B cell (primary cell): ENCODE data around the gene TLCD3B. TPM values are rescaled to one million over a fixed set of nuclear protein-coding genes. Genes with fewer than 3 reads are reported as not detected.

Experiments
- ATAC-seq: fragments of 200-7000 bp; cut with Tn5 transposase; one replicate; pipeline ENCODE4 v1.10.0; 2021; ENCODE audit warnings: low read depth, mild to moderate bottlenecking, moderate number of reproducible peaks, moderate library complexity
- CTCF ChIA-PET: fragments of 350-600 bp; sonication (Branson Sonifier 250); formaldehyde crosslinking; loops from one replicate; lab custom pipeline; 2021; ENCODE audit warnings: antibody characterized with exemption, inconsistent platforms; lab: Charles Lee
- POLR2A ChIA-PET: fragments of 350-600 bp; sonication (Branson Sonifier 250); formaldehyde crosslinking; loops from one replicate; lab custom pipeline; 2021; ENCODE audit warnings: antibody characterized with exemption; lab: Charles Lee
- DNase-seq: peaks from one replicate; pipeline ENCODE4 v3.0.0; 2013
- H2AFZ ChIP-seq: 2 replicates; pipeline ENCODE4 v1.6.1; 2012; ENCODE audit warnings: mild to moderate bottlenecking, low read depth, low read length; ENCODE audit not compliant: insufficient read depth, poor library complexity, severe bottlenecking
- H3K27ac ChIP-seq, 2 donors: 1 replicate in 1 of 2; 2 replicates in 1 of 2; pipeline ENCODE4 v1.5.1; 2012 to 2013; ENCODE audit warnings: low read length in 2 of 2, mild to moderate bottlenecking in 2 of 2, moderate library complexity in 1 of 2
- H3K27me3 ChIP-seq, 4 experiments: fragments of 200-600 bp in 1 of 4; sonication (generic) in 1 of 4; replicated peaks in 1 of 4; 1 replicate in 2 of 4; 2 replicates in 2 of 4; pipeline versions ENCODE4 v1.6.1 to v1.7.0; 2013 to 2016; ENCODE audit warnings: low read length in 3 of 4, mild to moderate bottlenecking in 2 of 4, mixed read lengths in 1 of 4, moderate library complexity in 1 of 4; ENCODE audit not compliant: insufficient read depth in 4 of 4, control insufficient read depth in 3 of 4; ENCODE audit errors: control extremely low read depth in 1 of 4
- H3K36me3 ChIP-seq, 2 experiments: replicated peaks in 1 of 2; 1 replicate in 1 of 2; 2 replicates in 1 of 2; pipeline versions ENCODE4 v1.6.1 to v1.7.1; 2013; ENCODE audit warnings: low read length in 1 of 2; ENCODE audit not compliant: insufficient read depth in 2 of 2, control insufficient read depth in 1 of 2; ENCODE audit errors: control extremely low read depth in 1 of 2, extremely low read depth in 1 of 2
- H3K4me1 ChIP-seq, 2 donors: fragments of 200-600 bp in 1 of 2; sonication (generic) in 1 of 2; 1 replicate in 1 of 2; 2 replicates in 1 of 2; pipeline versions ENCODE4 v1.5.1 to v1.6.1; 2013 to 2017; ENCODE audit warnings: low read length in 2 of 2; ENCODE audit not compliant: control insufficient read depth in 2 of 2, insufficient read depth in 2 of 2
- H3K4me2 ChIP-seq: replicated peaks from 2 replicates; pipeline ENCODE3; 2012; ENCODE audit warnings: mild to moderate bottlenecking, low read depth, low read length; ENCODE audit not compliant: poor library complexity, severe bottlenecking
- H3K4me3 ChIP-seq, 5 experiments: fragments of 200-600 bp in 1 of 5; sonication (generic) in 1 of 5; 1 replicate in 3 of 5; 2 replicates in 2 of 5; pipeline versions ENCODE4 v1.5.1 to v1.7.0; 2011 to 2016; ENCODE audit warnings: low read length in 4 of 5, mild to moderate bottlenecking in 4 of 5, low read depth in 2 of 5, control low read depth in 1 of 5, moderate library complexity in 1 of 5; ENCODE audit not compliant: insufficient read depth in 1 of 5; ENCODE audit errors: control extremely low read depth in 1 of 5, extremely low read depth in 1 of 5
- H3K79me2 ChIP-seq: fragments of 200-600 bp; sonication (generic); one replicate; pipeline ENCODE4 v1.6.0; 2016; ENCODE audit warnings: low read length; ENCODE audit not compliant: control insufficient read depth, insufficient read depth
- H3K9ac ChIP-seq: fragments of 200-600 bp; sonication (generic); 2 replicates; pipeline ENCODE4 v1.6.1; 2017; ENCODE audit warnings: mild to moderate bottlenecking, low read length, moderate library complexity
- H3K9me3 ChIP-seq, 3 donors: one replicate each; pipeline versions ENCODE4 v1.6.1 to v1.7.1; 2013; ENCODE audit warnings: low read length in 2 of 3; ENCODE audit not compliant: control insufficient read depth in 2 of 3, insufficient read depth in 1 of 3; ENCODE audit errors: control extremely low read depth in 1 of 3
- H4K20me1 ChIP-seq: 2 replicates; pipeline ENCODE4 v1.6.0; 2012; ENCODE audit warnings: mild to moderate bottlenecking, low read length; ENCODE audit not compliant: insufficient read depth, control insufficient read depth, poor library complexity, severe bottlenecking
- H3K27ac Mint-ChIP-seq: one replicate; pipeline ENCODE4 v1.8.0; 2021; ENCODE audit warnings: mixed read lengths
- H3K27me3 Mint-ChIP-seq: one replicate; pipeline ENCODE4 v1.8.0; 2021; ENCODE audit warnings: mixed read lengths
- H3K4me1 Mint-ChIP-seq: one replicate; pipeline ENCODE4 v1.8.0; 2021; ENCODE audit warnings: mixed read lengths
- H3K4me3 Mint-ChIP-seq: one replicate; pipeline ENCODE4 v1.8.0; 2021; ENCODE audit warnings: mixed read lengths
- H3K9me3 Mint-ChIP-seq: one replicate; pipeline ENCODE4 v1.8.0; 2022; ENCODE audit warnings: mixed read lengths; ENCODE audit not compliant: insufficient read depth
- EZH2 ChIP-seq: IDR thresholded peaks from 2 replicates; pipeline ENCODE4 v1.6.1; 2012; ENCODE audit warnings: borderline replicate concordance, low read depth, mild to moderate bottlenecking, moderate library complexity, low read length; ENCODE audit not compliant: insufficient read depth, poor library complexity, severe bottlenecking
- WGBS: methylation state at CpG from one replicate; pipeline ENCODE4 v1.1.5; 2013; ENCODE audit warnings: missing lambda C conversion rate; ENCODE audit not compliant: insufficient coverage; 5-methylcytosine and 5-hydroxymethylcytosine counted together
- intact Hi-C: fragments of 100-400 bp; cut with micrococcal nuclease; formaldehyde crosslinking; loops from one replicate; pipeline ENCODE4 v1.10.0; 2022
- polyA plus RNA-seq: library from polyadenylated mRNA; depleted of rRNA; stranded (reverse); fragments of >200 nt; gene quantifications from 2 replicates; pipeline ENCODE4 v1.2.3, GENCODE V29; 2012
- total RNA-seq, 2 donors: library from RNA; stranded (reverse); fragments of 120-200 nt in 1 of 2; gene quantifications; 1 replicate in 1 of 2; 2 replicates in 1 of 2; pipeline versions ENCODE4 v1.2.3 to v1.2.4, GENCODE V29; 2013 to 2022
- TF ChIP-seq, protein P1 (sequence below): fragments of 200-600 bp; IDR thresholded peaks from one replicate; pipeline ENCODE4 v1.8.0; 2022; ENCODE audit warnings: antibody characterized with exemption, mild to moderate bottlenecking

Gene TLCD3B
- total and polyA plus RNA-seq, 2 donors (not counting 1 experiment from before 2014, with no cell fraction given) = not detected

DNA sequence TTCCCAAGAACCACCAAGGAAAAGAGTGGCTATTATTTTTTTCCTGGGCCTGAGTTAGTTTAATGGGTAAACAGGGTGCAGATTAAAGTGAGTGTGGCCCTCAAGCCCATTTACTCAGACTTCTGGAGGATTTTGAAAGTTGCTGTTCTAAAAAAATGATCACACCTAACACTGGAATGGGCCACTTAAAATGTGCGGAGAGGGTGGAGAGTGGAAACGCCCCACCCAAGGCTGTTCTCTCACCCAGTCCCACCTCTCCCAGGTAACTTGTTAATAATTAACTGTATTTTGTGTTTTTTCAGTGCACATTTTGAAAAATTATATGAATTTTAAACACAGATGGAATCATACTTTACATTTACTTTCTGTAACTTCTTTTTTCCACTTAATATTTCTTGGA, 41.0 kb downstream of the TLCD3B start:
- POLR2A ChIA-PET = no interaction called here
- CTCF ChIA-PET = no interaction called here

DNA sequence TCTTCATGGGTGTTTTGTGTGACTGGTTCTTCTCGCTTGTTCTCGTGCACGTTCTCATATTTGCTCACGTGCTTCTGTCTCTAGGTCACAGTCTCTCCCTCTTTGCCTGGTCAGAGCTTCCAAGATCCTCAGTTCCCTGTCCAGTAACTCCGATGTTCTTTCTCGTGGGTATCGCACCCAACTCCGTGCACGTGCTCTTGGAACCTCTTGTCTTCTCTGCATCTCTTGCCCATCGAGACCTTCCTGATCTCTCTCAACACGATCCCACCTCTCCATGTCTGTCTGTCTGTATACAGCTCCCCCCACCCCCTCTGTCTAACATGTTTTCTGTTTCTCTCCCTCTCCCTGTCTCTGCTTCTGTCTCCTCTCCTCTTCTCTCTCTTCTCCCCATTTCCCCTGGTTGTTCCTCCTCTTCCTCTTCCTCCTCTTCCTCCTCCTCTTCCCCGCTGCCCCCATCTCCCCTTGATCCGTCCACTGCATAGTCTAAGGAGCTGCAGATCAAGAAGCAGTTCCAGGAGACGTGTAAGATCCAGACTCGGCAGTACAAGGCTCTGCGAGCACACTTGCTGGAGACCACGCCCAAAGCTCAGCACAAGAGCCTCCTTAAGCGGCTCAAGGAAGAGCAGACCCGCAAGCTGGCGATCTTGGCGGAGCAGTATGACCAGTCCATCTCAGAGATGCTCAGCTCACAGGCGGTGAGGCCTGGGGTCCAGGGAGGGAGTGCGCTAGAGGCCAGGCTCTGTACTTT, 41.8 kb downstream of the TLCD3B start:
- Histone ChIP-seq H3K36me3 (peaks cover 0 to 66% of the 10 kb centered on the region in 2 experiments), H3K9me3 (no peaks in the 10 kb centered on the region), H3K4me2 (no peak overlapping the region), H2AFZ (no peak overlapping the region), H3K4me1 (peaks cover under 1 to 5% of the 10 kb centered on the region in 2 donors), H3K4me3 (no peak overlapping the region), H3K9ac (no peak overlapping the region), H4K20me1 (no peaks in the 10 kb centered on the region), H3K27ac (no peak overlapping the region), H3K27me3 (no peaks in the 10 kb centered on the region), H3K79me2 (no peaks in the 10 kb centered on the region)
- DNase-seq (no peak), ATAC-seq (no peak)
- CTCF ChIA-PET = interaction anchor here (0.7 kb wide), 1 partner anchor 93 kb away, joined by 3 read pairs; no protein-coding TSS in a partner anchor
- intact Hi-C loops = no loop called here
- H3K4me3 Mint-ChIP-seq = no peak overlapping the region
- H3K9me3 Mint-ChIP-seq = no peaks in the 10 kb centered on the region
- POLR2A ChIA-PET = interaction anchor here (0.6 kb wide), 1 partner anchor 33 kb away, joined by 7 read pairs; no protein-coding TSS in a partner anchor
- H3K4me1 Mint-ChIP-seq = peaks cover 3% of the 10 kb centered on the region
- no peak overlapping the region for H3K27ac Mint-ChIP-seq
- WGBS = 96% methylated on average over 23 of the region's 23 CpGs
- TF ChIP-seq EZH2 = no peak
- TF ChIP-seq, protein P1, sequence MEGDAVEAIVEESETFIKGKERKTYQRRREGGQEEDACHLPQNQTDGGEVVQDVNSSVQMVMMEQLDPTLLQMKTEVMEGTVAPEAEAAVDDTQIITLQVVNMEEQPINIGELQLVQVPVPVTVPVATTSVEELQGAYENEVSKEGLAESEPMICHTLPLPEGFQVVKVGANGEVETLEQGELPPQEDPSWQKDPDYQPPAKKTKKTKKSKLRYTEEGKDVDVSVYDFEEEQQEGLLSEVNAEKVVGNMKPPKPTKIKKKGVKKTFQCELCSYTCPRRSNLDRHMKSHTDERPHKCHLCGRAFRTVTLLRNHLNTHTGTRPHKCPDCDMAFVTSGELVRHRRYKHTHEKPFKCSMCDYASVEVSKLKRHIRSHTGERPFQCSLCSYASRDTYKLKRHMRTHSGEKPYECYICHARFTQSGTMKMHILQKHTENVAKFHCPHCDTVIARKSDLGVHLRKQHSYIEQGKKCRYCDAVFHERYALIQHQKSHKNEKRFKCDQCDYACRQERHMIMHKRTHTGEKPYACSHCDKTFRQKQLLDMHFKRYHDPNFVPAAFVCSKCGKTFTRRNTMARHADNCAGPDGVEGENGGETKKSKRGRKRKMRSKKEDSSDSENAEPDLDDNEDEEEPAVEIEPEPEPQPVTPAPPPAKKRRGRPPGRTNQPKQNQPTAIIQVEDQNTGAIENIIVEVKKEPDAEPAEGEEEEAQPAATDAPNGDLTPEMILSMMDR = no peak
- no peaks in the 10 kb centered on the region for H3K27me3 Mint-ChIP-seq

More for the DNA sequence above, 41.0 kb downstream of the TLCD3B start:
- H3K27ac ChIP-seq = no peak overlapping the region
- H3K4me3 ChIP-seq = no peak overlapping the region
- H3K4me3 Mint-ChIP-seq = no peak overlapping the region
- H3K4me1 ChIP-seq = peaks cover 8 to 13% of the 10 kb centered on the region in 2 donors
- H3K79me2 ChIP-seq = no peaks in the 10 kb centered on the region
- no peak for TF ChIP-seq EZH2
- TF ChIP-seq, protein P1 = no peak
- no peak overlapping the region for H3K9ac ChIP-seq
- no peak overlapping the region for H3K27ac Mint-ChIP-seq
- no CpG with 5 or more reads among the region's 2 CpGs for WGBS
- no peaks in the 10 kb centered on the region for H3K9me3 ChIP-seq
- H3K4me1 Mint-ChIP-seq = peaks cover 10% of the 10 kb centered on the region
- peaks cover 0 to 58% of the 10 kb centered on the region in 2 experiments for H3K36me3 ChIP-seq
- no peak for DNase-seq
- no peak for ATAC-seq
- H4K20me1 ChIP-seq = no peaks in the 10 kb centered on the region
- intact Hi-C loops = no loop called here
- no peak overlapping the region for H3K4me2 ChIP-seq
- H3K27me3 ChIP-seq = no peaks in the 10 kb centered on the region
- no peaks in the 10 kb centered on the region for H3K9me3 Mint-ChIP-seq
- H3K27me3 Mint-ChIP-seq = no peaks in the 10 kb centered on the region
- no peak overlapping the region for H2AFZ ChIP-seq
